Loucy (cell line): Measurements from ENCODE around the gene ATP13A3.

Source experiments
- H2AFZ ChIP-seq: fragments of 200-600 bp; sonication (generic); 2 replicates; pipeline ENCODE4 v1.6.0; 2016; ENCODE audit warnings: antibody characterized with exemption, mild to moderate bottlenecking, low read length, moderate library complexity
- H3F3A ChIP-seq: fragments of 200-600 bp; 2 replicates; pipeline ENCODE4 v1.6.0; 2016; ENCODE audit warnings: antibody characterized with exemption, low read depth, mild to moderate bottlenecking
- H3K27me3 ChIP-seq: fragments of 200-600 bp; sonication (generic); 2 replicates; pipeline ENCODE4 v1.6.1; 2014; ENCODE audit warnings: low read length, mild to moderate bottlenecking; ENCODE audit not compliant: insufficient read depth, poor library complexity, severe bottlenecking
- H3K36me3 ChIP-seq: fragments of 200-600 bp; sonication (generic); 2 replicates; pipeline ENCODE4 v1.6.1; 2016; ENCODE audit warnings: low read length; ENCODE audit not compliant: insufficient read depth
- H3K4me1 ChIP-seq: fragments of 200-600 bp; sonication (generic); 2 replicates; pipeline ENCODE4 v1.5.1; 2014; ENCODE audit warnings: low read length, mild to moderate bottlenecking; ENCODE audit not compliant: insufficient read depth, poor library complexity, severe bottlenecking
- H3K4me2 ChIP-seq: fragments of 200-600 bp; sonication (generic); 2 replicates; pipeline ENCODE4 v1.6.0; 2014; ENCODE audit warnings: antibody characterized with exemption, low read length, low read depth, mild to moderate bottlenecking; ENCODE audit not compliant: poor library complexity, severe bottlenecking
- H3K4me3 ChIP-seq: fragments of 200-600 bp; sonication (generic); 2 replicates; pipeline ENCODE4 v1.5.1; 2014; ENCODE audit warnings: low read length, mild to moderate bottlenecking, mixed read lengths; ENCODE audit not compliant: poor library complexity, severe bottlenecking
- H3K79me2 ChIP-seq: fragments of 200-600 bp; sonication (generic); 2 replicates; pipeline ENCODE4 v1.6.1; 2014; ENCODE audit warnings: low read length; ENCODE audit not compliant: insufficient read depth
- H3K9ac ChIP-seq: fragments of 200-600 bp; sonication (generic); 2 replicates; pipeline ENCODE4 v1.6.0; 2014; ENCODE audit warnings: mild to moderate bottlenecking, low read depth, low read length, moderate library complexity; ENCODE audit not compliant: poor library complexity, severe bottlenecking
- H3K9me2 ChIP-seq: fragments of 200-600 bp; sonication (generic); replicated peaks from 2 replicates; pipeline ENCODE4 v1.6.1; 2016; ENCODE audit warnings: low read depth, low read length, mixed read lengths
- H3K9me3 ChIP-seq: fragments of 200-600 bp; sonication (generic); 2 replicates; pipeline ENCODE4 v1.6.1; 2014; ENCODE audit warnings: mild to moderate bottlenecking, antibody characterized with exemption, low read length, low read depth; ENCODE audit not compliant: insufficient read depth
- H4K20me1 ChIP-seq: fragments of 200-600 bp; sonication (generic); 2 replicates; pipeline ENCODE4 v1.6.0; 2014; ENCODE audit warnings: antibody characterized with exemption, low read length, mild to moderate bottlenecking; ENCODE audit not compliant: insufficient read depth, poor library complexity, severe bottlenecking
- CTCF ChIP-seq: fragments of 200-600 bp; sonication (generic); conservative IDR thresholded peaks from 2 replicates; pipeline ENCODE4 v1.5.1; 2014; ENCODE audit warnings: mild to moderate bottlenecking, antibody characterized with exemption, low read length
- EZH2phosphoT487 ChIP-seq: fragments of 200-600 bp; IDR thresholded peaks from 2 replicates; pipeline ENCODE4 v1.6.1; 2018; ENCODE audit warnings: antibody characterized with exemption, mild to moderate bottlenecking, moderate library complexity, borderline replicate concordance

The ATP13A3 gene

GRCh38 chr3:194386066-194386465 lies 100.7 kb downstream of the ATP13A3 start:
- TF ChIP-seq EZH2phosphoT487 (no peak), CTCF (no peak)
- no peaks in the 10 kb centered on the region for H3K27me3 ChIP-seq
- peaks cover 2% of the 10 kb centered on the region for H3K4me1 ChIP-seq
- no peaks in the 10 kb centered on the region for H3K79me2 ChIP-seq
- H3K4me2 ChIP-seq = no peak overlapping the region
- no peaks in the 10 kb centered on the region for H3K9me3 ChIP-seq
- no peak overlapping the region for H2AFZ ChIP-seq
- no peak overlapping the region for H3K4me3 ChIP-seq
- H4K20me1 ChIP-seq = no peaks in the 10 kb centered on the region
- no peaks in the 10 kb centered on the region for H3K9me2 ChIP-seq
- no peaks in the 10 kb centered on the region for H3F3A ChIP-seq
- H3K9ac ChIP-seq = no peak overlapping the region
- H3K36me3 ChIP-seq = no peaks in the 10 kb centered on the region

- Histone ChIP-seq H3K36me3 (no peaks in the 10 kb centered on the region), H3K79me2 (no peaks in the 10 kb centered on the region), H3K9me3 (no peaks in the 10 kb centered on the region), H4K20me1 (no peaks in the 10 kb centered on the region), H3K4me1 (peaks cover 2% of the 10 kb centered on the region), H3K27me3 (no peaks in the 10 kb centered on the region), H3K9ac (no peak overlapping the region), H3K4me2 (no peak overlapping the region), H2AFZ (no peak overlapping the region), H3F3A (no peaks in the 10 kb centered on the region), H3K9me2 (no peaks in the 10 kb centered on the region), H3K4me3 (no peak overlapping the region)
- no peak for TF ChIP-seq CTCF
Measured at GRCh38 chr3:194384569-194385001, 102.2 kb downstream of the ATP13A3 start.

GRCh38 chr3:194384156-194384555 lies 102.6 kb downstream of the ATP13A3 start:
- H3K36me3 ChIP-seq = no peaks in the 10 kb centered on the region
- TF ChIP-seq CTCF = no peak
- no peak for TF ChIP-seq EZH2phosphoT487
- no peaks in the 10 kb centered on the region for H3K9me2 ChIP-seq

More at GRCh38 chr3:194384156-194384555, 102.6 kb downstream of the ATP13A3 start:
- H3K79me2 ChIP-seq = no peaks in the 10 kb centered on the region
- H3K4me1 ChIP-seq = peaks cover 2% of the 10 kb centered on the region
- H3K27me3 ChIP-seq = no peaks in the 10 kb centered on the region
- no peak overlapping the region for H3K9ac ChIP-seq
- no peak overlapping the region for H3K4me3 ChIP-seq
- H3K4me2 ChIP-seq = no peak overlapping the region
- H4K20me1 ChIP-seq = no peaks in the 10 kb centered on the region
- no peaks in the 10 kb centered on the region for H3K9me3 ChIP-seq
- H3F3A ChIP-seq = no peaks in the 10 kb centered on the region
- no peak overlapping the region for H2AFZ ChIP-seq
